Measurements from ENCODE around the gene FAM170B. TPM values are rescaled to one million over a fixed set of nuclear protein-coding genes. Genes with fewer than 3 reads are reported as not detected.

FAM170B gene
- total RNA-seq (10 to 100 TPM in 1 of 2 donors, 1 to 10 TPM in 1; 1.2 to 11.7 TPM), polyA plus RNA-seq (ENCODE audit: insufficient read depth, low read depth, low replicate concordance) (10.5 TPM)
- long read RNA-seq, donor 1: 0 reads
- long read RNA-seq, donor 2: 0 reads

GRCh38 chr10:49133706-49134248 lies at the start of gene FAM170B:
Gene FAM170B, minus strand, starts transcription at chr10:49134021. Its CDS starts 103 bp downstream, at chr10:49133918.
- H3K36me3 ChIP-seq (ENCODE audit: low read depth, missing control alignments): no peaks in the 10 kb centered on the region
- intact Hi-C loops (cut with DNase I; ENCODE audit: low total_unique reads): no loop called here
- 63 to 66% methylated on average over 5 of the region's 5 CpGs for WGBS, 2 donors
- H3K4me1 ChIP-seq: no peaks in the 10 kb centered on the region
- no peaks in the 10 kb centered on the region for H3K9me3 ChIP-seq
- no peak within 1 kb of the TSS for H3K27ac ChIP-seq
- no peak for DNase-seq
- H3K27me3 ChIP-seq: no peaks in the 10 kb centered on the region
- no peak within 1 kb of the TSS for H3K4me3 ChIP-seq
- TF ChIP-seq CTCF (IDR thresholded peaks at IDR 0.05) (no peak), POLR2A (IDR thresholded peaks at IDR 0.05) (no peak)

GRCh38 chr10:49182776-49183175 lies 49.0 kb upstream of the FAM170B start:
- H3K4me1 ChIP-seq: no peaks in the 10 kb centered on the region
- TF ChIP-seq CTCF (IDR thresholded peaks at IDR 0.05) (no peak), POLR2A (IDR thresholded peaks at IDR 0.05) (no peak)
- DNase-seq: no peak
- H3K36me3 ChIP-seq (ENCODE audit: low read depth, missing control alignments): no peaks in the 10 kb centered on the region
- H3K9me3 ChIP-seq: no peaks in the 10 kb centered on the region
- intact Hi-C loops (cut with DNase I; ENCODE audit: low total_unique reads): no loop called here
- no peak overlapping the region for H3K27ac ChIP-seq
- no peak overlapping the region for H3K4me3 ChIP-seq
- no peaks in the 10 kb centered on the region for H3K27me3 ChIP-seq
- 86% methylated on average over 4 of the region's 4 CpGs for WGBS, 2 donors

- 42 to 56% methylated on average over 3 of the region's 3 CpGs for WGBS, 2 donors
- TF ChIP-seq POLR2A (IDR thresholded peaks at IDR 0.05): no peak
- no peak for TF ChIP-seq CTCF (IDR thresholded peaks at IDR 0.05)
- no peaks in the 10 kb centered on the region for H3K27me3 ChIP-seq
- H3K27ac ChIP-seq: no peak overlapping the region
- intact Hi-C loops (cut with DNase I; ENCODE audit: low total_unique reads): no loop called here
- H3K4me3 ChIP-seq: no peak overlapping the region
- no peaks in the 10 kb centered on the region for H3K4me1 ChIP-seq
- H3K36me3 ChIP-seq (ENCODE audit: low read depth, missing control alignments): no peaks in the 10 kb centered on the region
- DNase-seq: no peak
- H3K9me3 ChIP-seq: no peaks in the 10 kb centered on the region
These were observed 46.6 kb upstream of the FAM170B start for GRCh38 chr10:49180444-49180860.

- Histone ChIP-seq H3K36me3 (ENCODE audit: low read depth, missing control alignments) (no peaks in the 10 kb centered on the region), H3K4me3 (no peak overlapping the region), H3K4me1 (no peaks in the 10 kb centered on the region), H3K27ac (no peak overlapping the region), H3K9me3 (no peaks in the 10 kb centered on the region), H3K27me3 (no peaks in the 10 kb centered on the region)
- intact Hi-C loops (cut with DNase I; ENCODE audit: low total_unique reads): no loop called here
- DNase-seq: no peak
- 76 to 78% methylated on average over 9 to 10 of the region's 10 CpGs for WGBS, 2 donors
- TF ChIP-seq POLR2A (IDR thresholded peaks at IDR 0.05) (no peak), CTCF (IDR thresholded peaks at IDR 0.05) (no peak)
These were observed 46.0 kb upstream of the FAM170B start for GRCh38 chr10:49179699-49180443.

Measured in testis (tissue), 5 donors.